GM10847 (cell line): ENCODE measurements around the gene VAMP1.

Experiments used
- POLR2A ChIP-seq: IDR thresholded peaks from 2 replicates; pipeline ENCODE4 v1.6.1; 2011; ENCODE audit not compliant: insufficient read length; ENCODE audit errors: extremely low read depth

VAMP1 gene

GRCh38 chr12:6471989-6472360, 1.5 kb upstream of the VAMP1 start:
- no peak for TF ChIP-seq POLR2A

GRCh38 chr12:6469609-6470374, 685 bp downstream of the VAMP1 start:
- TF ChIP-seq POLR2A = no peak

GRCh38 chr12:6469092-6469491, 1.4 kb downstream of the VAMP1 start:
- no peak for TF ChIP-seq POLR2A

GRCh38 chr12:6468283-6468575, 2.2 kb downstream of the VAMP1 start:
- no peak for TF ChIP-seq POLR2A

GRCh38 chr12:6466184-6466573, 4.3 kb downstream of the VAMP1 start:
- no peak for TF ChIP-seq POLR2A

GRCh38 chr12:6465467-6466183, 4.9 kb downstream of the VAMP1 start:
- no peak for TF ChIP-seq POLR2A

GRCh38 chr12:6464531-6464930, 5.9 kb downstream of the VAMP1 start:
- no peak for TF ChIP-seq POLR2A

GRCh38 chr12:6463858-6464257, 6.6 kb downstream of the VAMP1 start:
- no peak for TF ChIP-seq POLR2A

- no peak for TF ChIP-seq POLR2A
Observed at GRCh38 chr12:6463216-6463615, 7.3 kb downstream of the VAMP1 start.

GRCh38 chr12:6462234-6462995, 8.1 kb downstream of the VAMP1 start:
- TF ChIP-seq POLR2A = peak; percentile 8

- TF ChIP-seq POLR2A = peak; percentile 26
Observed at GRCh38 chr12:6461401-6462233, 8.9 kb downstream of the VAMP1 start.

- TF ChIP-seq POLR2A = no peak
Observed at GRCh38 chr12:6460751-6461371, 9.6 kb downstream of the VAMP1 start.

GRCh38 chr12:6459004-6459337, 11.5 kb downstream of the VAMP1 start:
- TF ChIP-seq POLR2A = no peak

- no peak for TF ChIP-seq POLR2A
Observed at GRCh38 chr12:6458281-6459003, 12.0 kb downstream of the VAMP1 start.
